ENCODE results near the gene MADCAM1.
A peak's percentile ranks its signal among the peaks of the same experiment; 100 is the strongest.

DNA sequence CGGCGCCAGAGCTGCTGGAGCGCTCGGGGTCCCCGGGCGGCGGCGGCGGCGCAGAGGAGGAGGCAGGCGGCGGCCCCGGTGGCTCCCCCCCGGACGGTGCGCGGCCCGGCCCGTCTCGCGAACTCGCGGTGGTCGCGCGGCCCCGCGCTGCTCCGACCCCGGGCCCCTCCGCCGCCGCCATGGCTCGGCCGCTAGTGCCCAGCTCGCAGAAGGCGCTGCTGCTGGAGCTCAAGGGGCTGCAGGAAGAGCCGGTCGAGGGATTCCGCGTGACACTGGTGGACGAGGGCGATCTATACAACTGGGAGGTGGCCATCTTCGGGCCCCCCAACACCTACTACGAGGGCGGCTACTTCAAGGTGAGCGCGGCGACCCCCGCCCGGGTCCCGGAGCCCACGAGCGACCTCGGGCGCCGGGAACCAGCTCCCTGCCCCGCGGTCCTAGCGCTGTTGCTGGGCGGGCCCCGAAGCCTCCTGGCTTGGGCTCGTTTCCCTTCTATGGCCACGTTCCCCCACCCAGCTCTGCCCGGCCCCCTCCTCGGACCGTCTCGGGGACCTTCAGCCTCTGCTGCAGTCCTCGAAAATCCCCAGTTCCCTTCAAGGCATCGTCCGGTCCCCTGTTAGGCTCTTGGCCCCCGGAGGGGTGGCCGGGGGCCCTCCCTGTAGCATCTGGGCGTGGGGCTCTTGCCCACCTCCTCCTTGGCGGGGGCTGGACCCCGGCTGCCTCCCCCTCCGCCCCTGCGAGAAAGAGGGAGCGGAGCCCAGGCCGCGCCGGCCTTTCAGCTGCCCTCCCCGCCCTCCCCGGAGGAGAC is 35.7 kb downstream of the MADCAM1 start, which contains the start of gene CDC34:
- TF ChIP-seq, protein P1, sequence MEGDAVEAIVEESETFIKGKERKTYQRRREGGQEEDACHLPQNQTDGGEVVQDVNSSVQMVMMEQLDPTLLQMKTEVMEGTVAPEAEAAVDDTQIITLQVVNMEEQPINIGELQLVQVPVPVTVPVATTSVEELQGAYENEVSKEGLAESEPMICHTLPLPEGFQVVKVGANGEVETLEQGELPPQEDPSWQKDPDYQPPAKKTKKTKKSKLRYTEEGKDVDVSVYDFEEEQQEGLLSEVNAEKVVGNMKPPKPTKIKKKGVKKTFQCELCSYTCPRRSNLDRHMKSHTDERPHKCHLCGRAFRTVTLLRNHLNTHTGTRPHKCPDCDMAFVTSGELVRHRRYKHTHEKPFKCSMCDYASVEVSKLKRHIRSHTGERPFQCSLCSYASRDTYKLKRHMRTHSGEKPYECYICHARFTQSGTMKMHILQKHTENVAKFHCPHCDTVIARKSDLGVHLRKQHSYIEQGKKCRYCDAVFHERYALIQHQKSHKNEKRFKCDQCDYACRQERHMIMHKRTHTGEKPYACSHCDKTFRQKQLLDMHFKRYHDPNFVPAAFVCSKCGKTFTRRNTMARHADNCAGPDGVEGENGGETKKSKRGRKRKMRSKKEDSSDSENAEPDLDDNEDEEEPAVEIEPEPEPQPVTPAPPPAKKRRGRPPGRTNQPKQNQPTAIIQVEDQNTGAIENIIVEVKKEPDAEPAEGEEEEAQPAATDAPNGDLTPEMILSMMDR (conservative IDR thresholded peaks at IDR 0.05) = no peak
- TF ChIP-seq ZFX (IDR thresholded peaks at IDR 0.05) = peak; percentile 35

Data from C4-2B (cell line).